Smooth muscle cell (in vitro differentiated cells): ENCODE measurements around the gene PAX5. TPM values are rescaled to one million over a fixed set of nuclear protein-coding genes. Genes with fewer than 3 reads are reported as not detected.
A peak's percentile ranks its signal among the peaks of the same experiment; 100 is the strongest.

Experiments
- DNase-seq: peaks from one replicate; lab custom pipeline; 2025; ENCODE audit not compliant: unreplicated experiment; lab: John Stamatoyannopoulos, UW
- H2AFZ ChIP-seq: fragments of 200-600 bp; sonication (generic); 2 replicates; pipeline ENCODE4 v1.6.0; 2016; ENCODE audit warnings: antibody characterized with exemption, low read depth, mild to moderate bottlenecking
- H3F3A ChIP-seq: fragments of 200-600 bp; sonication (generic); 2 replicates; pipeline ENCODE4 v1.6.0; 2017; ENCODE audit warnings: antibody characterized with exemption, low read depth
- H3K27ac ChIP-seq: fragments of 200-600 bp; sonication (generic); 2 replicates; pipeline ENCODE4 v1.5.1; 2016; ENCODE audit warnings: low read depth, mild to moderate bottlenecking
- H3K27me3 ChIP-seq: fragments of 200-600 bp; sonication (generic); 2 replicates; pipeline ENCODE4 v1.6.1; 2016; ENCODE audit warnings: low read depth, mild to moderate bottlenecking
- H3K36me3 ChIP-seq: fragments of 200-600 bp; sonication (generic); 2 replicates; pipeline ENCODE4 v1.5.1; 2016; ENCODE audit warnings: low read depth
- H3K4me1 ChIP-seq: fragments of 200-600 bp; sonication (generic); 2 replicates; pipeline ENCODE4 v1.5.1; 2016; ENCODE audit warnings: low read depth
- H3K4me2 ChIP-seq: fragments of 200-600 bp; sonication (generic); 2 replicates; pipeline ENCODE4 v1.6.0; 2016; ENCODE audit warnings: mild to moderate bottlenecking
- H3K4me3 ChIP-seq: fragments of 200-600 bp; sonication (generic); 2 replicates; pipeline ENCODE4 v1.5.1; 2016; ENCODE audit warnings: mild to moderate bottlenecking
- H3K79me2 ChIP-seq: fragments of 200-600 bp; sonication (generic); 2 replicates; pipeline ENCODE4 v1.6.0; 2016; ENCODE audit warnings: low read depth, mild to moderate bottlenecking
- H3K9ac ChIP-seq: fragments of 200-600 bp; sonication (generic); 2 replicates; pipeline ENCODE4 v1.6.0; 2016; ENCODE audit warnings: low read depth
- H3K9me3 ChIP-seq: fragments of 200-600 bp; sonication (generic); replicated peaks from 2 replicates; pipeline ENCODE4 v1.5.1; 2016; ENCODE audit warnings: low read depth
- H4K20me1 ChIP-seq: fragments of 200-600 bp; sonication (generic); 2 replicates; pipeline ENCODE4 v1.6.0; 2016; ENCODE audit warnings: low read depth
- WGBS: methylation state at CpG from one replicate; pipeline ENCODE4 v1.1.7; 2016; ENCODE audit warnings: low lambda C conversion rate; 5-methylcytosine and 5-hydroxymethylcytosine counted together
- microRNA-seq: library from miRNA; unstranded; fragments of <30 nt; microRNA quantifications from one replicate; pipeline ENCODE4, GENCODE V29; 2016; ENCODE audit warnings: borderline number of aligned reads
- polyA plus RNA-seq: library from polyadenylated mRNA; unstranded; fragments of >200 nt; fragmentation: Nextera tagmentation; extraction: Ambion mirVana; gene quantifications from 2 replicates; pipeline ENCODE4 v1.2.1, GENCODE V29; 2016
- small RNA-seq: library from RNA; depleted of rRNA; stranded (forward); fragments of <200 nt; gene quantifications from one replicate; pipeline ENCODE3, GENCODE V24; 2014
- total RNA-seq: library from RNA; depleted of rRNA; stranded (reverse); fragments of >200 nt; gene quantifications from 2 replicates; pipeline ENCODE4 v1.2.3, GENCODE V29; 2014
- TF ChIP-seq, protein P1 (sequence below): fragments of 200-600 bp; sonication (generic); IDR thresholded peaks from 2 replicates; pipeline ENCODE4 v1.5.1; 2017; ENCODE audit warnings: borderline replicate concordance, mild to moderate bottlenecking, antibody characterized with exemption; ENCODE audit not compliant: insufficient read depth, poor library complexity, severe bottlenecking

Gene PAX5
- total and polyA plus RNA-seq, 2 experiments from 2014 or later: 0.09 TPM; not detected in 1

DNA sequence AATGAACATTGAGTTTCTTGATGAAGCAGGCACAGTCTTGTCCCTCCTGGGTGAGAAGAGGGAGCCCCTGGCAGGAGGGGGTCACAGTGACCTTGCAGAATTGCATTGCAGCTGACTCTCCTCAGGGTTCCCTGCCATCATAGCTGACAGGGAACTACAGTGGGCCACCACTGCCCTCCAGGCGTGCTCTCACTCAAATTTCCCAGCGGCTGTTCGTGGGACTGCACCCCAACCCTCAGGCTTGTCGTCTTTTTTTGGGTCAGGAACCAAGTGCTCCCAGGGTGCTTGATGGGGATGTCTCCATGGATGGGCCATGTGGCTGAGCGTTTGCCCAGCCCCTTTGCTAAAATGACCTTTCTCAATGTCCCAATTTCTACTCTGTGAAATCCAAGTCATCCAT lies 245.5 kb downstream of the PAX5 start:
- no peak overlapping the region for H3K4me2 ChIP-seq
- H3K36me3 ChIP-seq: no peaks in the 10 kb centered on the region
- no peak overlapping the region for H2AFZ ChIP-seq
- no peaks in the 10 kb centered on the region for H3K9me3 ChIP-seq
- H3K79me2 ChIP-seq: no peaks in the 10 kb centered on the region
- no peaks in the 10 kb centered on the region for H3F3A ChIP-seq
- no peak overlapping the region for H3K9ac ChIP-seq
- no peaks in the 10 kb centered on the region for H4K20me1 ChIP-seq
- TF ChIP-seq, protein P1, sequence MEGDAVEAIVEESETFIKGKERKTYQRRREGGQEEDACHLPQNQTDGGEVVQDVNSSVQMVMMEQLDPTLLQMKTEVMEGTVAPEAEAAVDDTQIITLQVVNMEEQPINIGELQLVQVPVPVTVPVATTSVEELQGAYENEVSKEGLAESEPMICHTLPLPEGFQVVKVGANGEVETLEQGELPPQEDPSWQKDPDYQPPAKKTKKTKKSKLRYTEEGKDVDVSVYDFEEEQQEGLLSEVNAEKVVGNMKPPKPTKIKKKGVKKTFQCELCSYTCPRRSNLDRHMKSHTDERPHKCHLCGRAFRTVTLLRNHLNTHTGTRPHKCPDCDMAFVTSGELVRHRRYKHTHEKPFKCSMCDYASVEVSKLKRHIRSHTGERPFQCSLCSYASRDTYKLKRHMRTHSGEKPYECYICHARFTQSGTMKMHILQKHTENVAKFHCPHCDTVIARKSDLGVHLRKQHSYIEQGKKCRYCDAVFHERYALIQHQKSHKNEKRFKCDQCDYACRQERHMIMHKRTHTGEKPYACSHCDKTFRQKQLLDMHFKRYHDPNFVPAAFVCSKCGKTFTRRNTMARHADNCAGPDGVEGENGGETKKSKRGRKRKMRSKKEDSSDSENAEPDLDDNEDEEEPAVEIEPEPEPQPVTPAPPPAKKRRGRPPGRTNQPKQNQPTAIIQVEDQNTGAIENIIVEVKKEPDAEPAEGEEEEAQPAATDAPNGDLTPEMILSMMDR: peak; percentile 35
- no peak overlapping the region for H3K27ac ChIP-seq
- H3K4me1 ChIP-seq: no peaks in the 10 kb centered on the region
- no peak overlapping the region for H3K4me3 ChIP-seq
- no peak for DNase-seq
- WGBS: 47% methylated on average over 5 of the region's 5 CpGs
- H3K27me3 ChIP-seq: peaks cover 26% of the 10 kb centered on the region

DNA sequence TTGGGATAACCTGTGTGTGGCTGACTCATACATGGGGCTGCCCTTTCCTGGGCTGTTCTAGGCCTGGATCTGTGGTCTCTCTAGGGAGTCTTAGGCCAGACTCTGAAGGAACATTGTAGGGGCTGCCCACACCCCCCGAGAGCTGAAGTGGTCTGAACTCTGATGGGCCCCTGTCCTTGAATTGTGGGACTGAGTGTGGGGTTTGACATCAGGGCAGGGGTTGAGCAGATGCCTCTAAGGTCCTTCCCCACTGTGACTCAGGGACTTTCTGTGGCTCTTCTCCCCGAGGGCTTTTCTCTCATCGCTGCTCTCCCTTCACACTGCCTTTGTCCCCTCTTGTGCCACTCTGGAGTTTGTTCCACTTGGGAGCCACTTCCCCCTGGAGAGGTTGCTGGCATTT lies 246.4 kb downstream of the PAX5 start:
- H3K4me1 ChIP-seq: no peaks in the 10 kb centered on the region
- H3K4me2 ChIP-seq: no peak overlapping the region
- no peaks in the 10 kb centered on the region for H4K20me1 ChIP-seq
- H3K27ac ChIP-seq: no peak overlapping the region
- H3K27me3 ChIP-seq: peaks cover 26% of the 10 kb centered on the region
- TF ChIP-seq, protein P1: no peak
- no peak overlapping the region for H3K9ac ChIP-seq
- no peaks in the 10 kb centered on the region for H3K9me3 ChIP-seq
- WGBS: 53% methylated on average over 3 of the region's 3 CpGs
- no peaks in the 10 kb centered on the region for H3F3A ChIP-seq
- no peaks in the 10 kb centered on the region for H3K36me3 ChIP-seq
- no peaks in the 10 kb centered on the region for H3K79me2 ChIP-seq
- H2AFZ ChIP-seq: no peak overlapping the region
- H3K4me3 ChIP-seq: no peak overlapping the region
- DNase-seq: no peak

Small RNA genes lying within 50 kb of the gene (microRNA-seq; reads per million reads assigned to microRNA genes)
- not detected for gene MIR4475
- not detected for gene MIR4476
- not detected for gene MIR4540

Small RNA genes lying within 50 kb of the gene (small RNA-seq; reads per million reads assigned to genes)
- gene MIR4475 (0.13 reads per million), gene MIR4476 (not detected), gene MIR4540 (not detected)

Other genes with a start within 250 kb of the PAX5 start
- gene ZCCHC7, start 86.3 kb upstream of the PAX5 start, total RNA-seq: 24.7 and 25.1 TPM in 2 replicates
- 19.0 and 22.5 TPM in 2 replicates for gene ZCCHC7, start 86.3 kb upstream of the PAX5 start, polyA plus RNA-seq